ENCODE measurements around the gene FYB1.
A peak's percentile ranks its signal among the peaks of the same experiment; 100 is the strongest.

FYB1 gene

GRCh38 chr5:39115644-39116343, 103.6 kb downstream of the FYB1 start:
- Histone ChIP-seq H3K4me3 (ENCODE audit: insufficient read depth, low read depth, low read length, poor library complexity, severe bottlenecking) (no peak overlapping the region), H3K27ac (ENCODE audit: insufficient read depth, low read length, poor library complexity, severe bottlenecking) (no peak overlapping the region), H3K4me1 (ENCODE audit: control insufficient read depth, insufficient read depth, low read length, poor library complexity, severe bottlenecking) (no peaks in the 10 kb centered on the region), H3K36me3 (ENCODE audit: control insufficient read depth, insufficient read depth, low read length) (peaks cover 90% of the 10 kb centered on the region), H3K27me3 (replicated peaks; ENCODE audit: control insufficient read depth, insufficient read depth, low read length, poor library complexity, severe bottlenecking) (no peaks in the 10 kb centered on the region), H3K9me3 (ENCODE audit: control insufficient read depth, low read length) (no peaks in the 10 kb centered on the region)
- no peak for DNase-seq

GRCh38 chr5:39114155-39114554, 105.2 kb downstream of the FYB1 start:
- Histone ChIP-seq H3K36me3 (ENCODE audit: control insufficient read depth, insufficient read depth, low read length) (peaks cover 89% of the 10 kb centered on the region), H3K4me3 (ENCODE audit: insufficient read depth, low read depth, low read length, poor library complexity, severe bottlenecking) (no peak overlapping the region), H3K4me1 (ENCODE audit: control insufficient read depth, insufficient read depth, low read length, poor library complexity, severe bottlenecking) (no peaks in the 10 kb centered on the region), H3K27me3 (replicated peaks; ENCODE audit: control insufficient read depth, insufficient read depth, low read length, poor library complexity, severe bottlenecking) (no peaks in the 10 kb centered on the region), H3K9me3 (ENCODE audit: control insufficient read depth, low read length) (no peaks in the 10 kb centered on the region), H3K27ac (ENCODE audit: insufficient read depth, low read length, poor library complexity, severe bottlenecking) (no peak overlapping the region)
- no peak for DNase-seq

- no peak for DNase-seq
- H3K36me3 ChIP-seq (ENCODE audit: control insufficient read depth, insufficient read depth, low read length) = peaks cover 90% of the 10 kb centered on the region
These were observed 105.9 kb downstream of the FYB1 start for GRCh38 chr5:39113354-39113953.

GRCh38 chr5:39109606-39110005, 109.8 kb downstream of the FYB1 start:
- no peak overlapping the region for H3K27ac ChIP-seq (ENCODE audit: insufficient read depth, low read length, poor library complexity, severe bottlenecking)
- H3K27me3 ChIP-seq (replicated peaks; ENCODE audit: control insufficient read depth, insufficient read depth, low read length, poor library complexity, severe bottlenecking) = no peaks in the 10 kb centered on the region
- H3K4me1 ChIP-seq (ENCODE audit: control insufficient read depth, insufficient read depth, low read length, poor library complexity, severe bottlenecking) = no peaks in the 10 kb centered on the region
- no peak for DNase-seq
- no peak overlapping the region for H3K4me3 ChIP-seq (ENCODE audit: insufficient read depth, low read depth, low read length, poor library complexity, severe bottlenecking)
- H3K9me3 ChIP-seq (ENCODE audit: control insufficient read depth, low read length) = no peaks in the 10 kb centered on the region
- peaks cover 89% of the 10 kb centered on the region for H3K36me3 ChIP-seq (ENCODE audit: control insufficient read depth, insufficient read depth, low read length)

More at GRCh38 chr5:39113354-39113953, 105.9 kb downstream of the FYB1 start:
- Histone ChIP-seq H3K4me3 (ENCODE audit: insufficient read depth, low read depth, low read length, poor library complexity, severe bottlenecking) (no peak overlapping the region), H3K9me3 (ENCODE audit: control insufficient read depth, low read length) (no peaks in the 10 kb centered on the region), H3K27me3 (replicated peaks; ENCODE audit: control insufficient read depth, insufficient read depth, low read length, poor library complexity, severe bottlenecking) (no peaks in the 10 kb centered on the region), H3K27ac (ENCODE audit: insufficient read depth, low read length, poor library complexity, severe bottlenecking) (no peak overlapping the region), H3K4me1 (ENCODE audit: control insufficient read depth, insufficient read depth, low read length, poor library complexity, severe bottlenecking) (no peaks in the 10 kb centered on the region)

GRCh38 chr5:39108987-39109386, 110.4 kb downstream of the FYB1 start:
- no peak for DNase-seq
- H3K36me3 ChIP-seq (ENCODE audit: control insufficient read depth, insufficient read depth, low read length) = peaks cover 88% of the 10 kb centered on the region
- no peak overlapping the region for H3K4me3 ChIP-seq (ENCODE audit: insufficient read depth, low read depth, low read length, poor library complexity, severe bottlenecking)
- H3K9me3 ChIP-seq (ENCODE audit: control insufficient read depth, low read length) = no peaks in the 10 kb centered on the region
- H3K27ac ChIP-seq (ENCODE audit: insufficient read depth, low read length, poor library complexity, severe bottlenecking) = no peak overlapping the region
- no peaks in the 10 kb centered on the region for H3K27me3 ChIP-seq (replicated peaks; ENCODE audit: control insufficient read depth, insufficient read depth, low read length, poor library complexity, severe bottlenecking)
- no peaks in the 10 kb centered on the region for H3K4me1 ChIP-seq (ENCODE audit: control insufficient read depth, insufficient read depth, low read length, poor library complexity, severe bottlenecking)

GRCh38 chr5:39107350-39107749, 112.0 kb downstream of the FYB1 start:
- Histone ChIP-seq H3K9me3 (ENCODE audit: control insufficient read depth, low read length) (no peaks in the 10 kb centered on the region), H3K27me3 (replicated peaks; ENCODE audit: control insufficient read depth, insufficient read depth, low read length, poor library complexity, severe bottlenecking) (no peaks in the 10 kb centered on the region), H3K36me3 (ENCODE audit: control insufficient read depth, insufficient read depth, low read length) (peaks cover 86% of the 10 kb centered on the region), H3K4me1 (ENCODE audit: control insufficient read depth, insufficient read depth, low read length, poor library complexity, severe bottlenecking) (no peaks in the 10 kb centered on the region), H3K27ac (ENCODE audit: insufficient read depth, low read length, poor library complexity, severe bottlenecking) (no peak overlapping the region), H3K4me3 (ENCODE audit: insufficient read depth, low read depth, low read length, poor library complexity, severe bottlenecking) (no peak overlapping the region)
- DNase-seq = no peak

GRCh38 chr5:39106322-39106721, 113.0 kb downstream of the FYB1 start:
- H3K27ac ChIP-seq (ENCODE audit: insufficient read depth, low read length, poor library complexity, severe bottlenecking) = no peak overlapping the region
- no peaks in the 10 kb centered on the region for H3K27me3 ChIP-seq (replicated peaks; ENCODE audit: control insufficient read depth, insufficient read depth, low read length, poor library complexity, severe bottlenecking)
- peaks cover 1% of the 10 kb centered on the region for H3K4me1 ChIP-seq (ENCODE audit: control insufficient read depth, insufficient read depth, low read length, poor library complexity, severe bottlenecking)
- peaks cover 79% of the 10 kb centered on the region for H3K36me3 ChIP-seq (ENCODE audit: control insufficient read depth, insufficient read depth, low read length)
- H3K9me3 ChIP-seq (ENCODE audit: control insufficient read depth, low read length) = no peaks in the 10 kb centered on the region
- no peak for DNase-seq
- H3K4me3 ChIP-seq (ENCODE audit: insufficient read depth, low read depth, low read length, poor library complexity, severe bottlenecking) = no peak overlapping the region

GRCh38 chr5:39104221-39104620, 115.1 kb downstream of the FYB1 start:
- H3K27ac ChIP-seq (ENCODE audit: insufficient read depth, low read length, poor library complexity, severe bottlenecking) = no peak overlapping the region
- H3K4me1 ChIP-seq (ENCODE audit: control insufficient read depth, insufficient read depth, low read length, poor library complexity, severe bottlenecking) = peaks cover 10% of the 10 kb centered on the region
- DNase-seq = no peak

GRCh38 chr5:39102684-39103155, 116.6 kb downstream of the FYB1 start:
- Histone ChIP-seq H3K27ac (ENCODE audit: insufficient read depth, low read length, poor library complexity, severe bottlenecking) (no peak overlapping the region), H3K9me3 (ENCODE audit: control insufficient read depth, low read length) (no peaks in the 10 kb centered on the region), H3K4me1 (ENCODE audit: control insufficient read depth, insufficient read depth, low read length, poor library complexity, severe bottlenecking) (peaks cover 12% of the 10 kb centered on the region), H3K4me3 (ENCODE audit: insufficient read depth, low read depth, low read length, poor library complexity, severe bottlenecking) (no peak overlapping the region), H3K36me3 (ENCODE audit: control insufficient read depth, insufficient read depth, low read length) (peaks cover 46% of the 10 kb centered on the region), H3K27me3 (replicated peaks; ENCODE audit: control insufficient read depth, insufficient read depth, low read length, poor library complexity, severe bottlenecking) (no peaks in the 10 kb centered on the region)
- DNase-seq = no peak

More at GRCh38 chr5:39104221-39104620, 115.1 kb downstream of the FYB1 start:
- no peak overlapping the region for H3K4me3 ChIP-seq (ENCODE audit: insufficient read depth, low read depth, low read length, poor library complexity, severe bottlenecking)
- no peaks in the 10 kb centered on the region for H3K9me3 ChIP-seq (ENCODE audit: control insufficient read depth, low read length)
- H3K36me3 ChIP-seq (ENCODE audit: control insufficient read depth, insufficient read depth, low read length) = peaks cover 60% of the 10 kb centered on the region
- H3K27me3 ChIP-seq (replicated peaks; ENCODE audit: control insufficient read depth, insufficient read depth, low read length, poor library complexity, severe bottlenecking) = no peaks in the 10 kb centered on the region

GRCh38 chr5:39100851-39101396, 118.4 kb downstream of the FYB1 start:
- Histone ChIP-seq H3K27ac (ENCODE audit: insufficient read depth, low read length, poor library complexity, severe bottlenecking) (peak overlapping the region; percentile 16), H3K9me3 (ENCODE audit: control insufficient read depth, low read length) (no peaks in the 10 kb centered on the region), H3K4me1 (ENCODE audit: control insufficient read depth, insufficient read depth, low read length, poor library complexity, severe bottlenecking) (peaks cover 12% of the 10 kb centered on the region), H3K27me3 (replicated peaks; ENCODE audit: control insufficient read depth, insufficient read depth, low read length, poor library complexity, severe bottlenecking) (no peaks in the 10 kb centered on the region), H3K36me3 (ENCODE audit: control insufficient read depth, insufficient read depth, low read length) (peaks cover 29% of the 10 kb centered on the region), H3K4me3 (ENCODE audit: insufficient read depth, low read depth, low read length, poor library complexity, severe bottlenecking) (no peak overlapping the region)
- no peak for DNase-seq

Data from effector memory CD4-positive, alpha-beta T cell (primary cell).